Panc1 (cell line): ENCODE measurements around the gene PGBD5.

Experiments
- CTCF ChIP-seq: fragments of 450-650 bp; IDR thresholded peaks from 2 replicates; pipeline ENCODE4 v1.5.1; 2017; ENCODE audit warnings: mild to moderate bottlenecking
- SIN3A ChIP-seq: IDR thresholded peaks from 2 replicates; pipeline ENCODE4 v1.6.1; 2012; ENCODE audit warnings: low read depth, mild to moderate bottlenecking, low read length, moderate library complexity, borderline replicate concordance; ENCODE audit not compliant: insufficient read depth

- TF ChIP-seq CTCF (no peak), SIN3A (no peak)
Observed at GRCh38 chr1:230342019-230342418, 84.1 kb downstream of the PGBD5 start.
